Left ventricle myocardium inferior (tissue), 1 donor: ENCODE measurements around the gene RNF149. TPM values are rescaled to one million over a fixed set of nuclear protein-coding genes. Genes with fewer than 3 reads are reported as not detected.
"Not testable (repeated sequence)": the region's sequence is repeated elsewhere in the genome, so short reads cannot be mapped to it uniquely, and the experiment has no call there.

Experiments
- DNase-seq: peaks from one replicate; pipeline ENCODE4 v3.0.0-alpha.2; 2020
- H3K27ac ChIP-seq: fragments of 200-600 bp; replicated peaks from 2 replicates; pipeline ENCODE4 v1.8.0; 2021
- H3K27me3 ChIP-seq: fragments of 200-600 bp; 2 replicates; pipeline ENCODE4 v1.8.0; 2021; ENCODE audit warnings: low read depth
- H3K36me3 ChIP-seq: fragments of 200-600 bp; 2 replicates; pipeline ENCODE4 v1.8.0; 2021
- H3K4me1 ChIP-seq: fragments of 200-600 bp; 2 replicates; pipeline ENCODE4 v1.8.0; 2021
- H3K4me3 ChIP-seq: fragments of 200-600 bp; 2 replicates; pipeline ENCODE4 v1.8.0; 2021; ENCODE audit warnings: mild to moderate bottlenecking, moderate library complexity
- H3K9me3 ChIP-seq: fragments of 200-600 bp; replicated peaks from 2 replicates; pipeline ENCODE4 v1.8.0; 2021
- intact Hi-C: fragments of 100-400 bp; cut with micrococcal nuclease; formaldehyde crosslinking; loops from one replicate; pipeline ENCODE4 v1.11.0; 2022
- total RNA-seq: library from RNA; stranded (reverse); fragmentation: NEBNext Ultra II Directional; extraction: Animal tissue kit (Norgen Biotek cat#: 25700); gene quantifications from one replicate; pipeline ENCODE4 v1.2.1, GENCODE V29; 2021
- TF ChIP-seq, protein P1 (sequence below): fragments of 200-600 bp; IDR thresholded peaks from 2 replicates; pipeline ENCODE4 v1.8.0; 2021; ENCODE audit warnings: antibody characterized with exemption, mild to moderate bottlenecking, borderline replicate concordance
- donor health status: DM: no; HTN: yes; CAD: no; lungs with severe emphysema.

The RNF149 gene
- total RNA-seq, 1 donor from 2014 or later: 12.0 TPM

DNA sequence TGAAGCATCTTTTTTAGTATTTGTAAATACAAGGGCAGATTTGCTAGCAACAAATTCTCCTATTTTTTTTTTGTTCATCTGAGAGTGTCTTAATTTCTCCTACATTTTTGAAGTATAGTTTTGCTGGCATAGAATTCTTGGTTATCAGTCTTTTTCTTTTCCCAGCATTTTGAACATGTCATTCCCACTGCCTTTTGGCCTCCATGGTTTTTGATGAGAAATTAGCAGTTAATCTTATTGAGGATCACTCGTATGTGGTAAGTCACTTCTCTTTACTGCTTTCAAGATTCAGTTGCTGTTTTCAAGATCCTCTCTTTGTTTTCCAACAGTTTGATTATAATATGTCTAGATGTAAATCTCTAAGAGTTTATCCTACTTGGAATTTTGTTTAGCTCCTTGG, 16.9 kb upstream of the RNF149 start:
- no peaks in the 10 kb centered on the region for H3K27me3 ChIP-seq
- intact Hi-C loops: no loop called here
- H3K27ac ChIP-seq: no peak overlapping the region
- no peak overlapping the region for H3K4me3 ChIP-seq
- H3K9me3 ChIP-seq: peaks cover 13% of the 10 kb centered on the region
- no peaks in the 10 kb centered on the region for H3K36me3 ChIP-seq
- no peak for DNase-seq
- TF ChIP-seq, protein P1, sequence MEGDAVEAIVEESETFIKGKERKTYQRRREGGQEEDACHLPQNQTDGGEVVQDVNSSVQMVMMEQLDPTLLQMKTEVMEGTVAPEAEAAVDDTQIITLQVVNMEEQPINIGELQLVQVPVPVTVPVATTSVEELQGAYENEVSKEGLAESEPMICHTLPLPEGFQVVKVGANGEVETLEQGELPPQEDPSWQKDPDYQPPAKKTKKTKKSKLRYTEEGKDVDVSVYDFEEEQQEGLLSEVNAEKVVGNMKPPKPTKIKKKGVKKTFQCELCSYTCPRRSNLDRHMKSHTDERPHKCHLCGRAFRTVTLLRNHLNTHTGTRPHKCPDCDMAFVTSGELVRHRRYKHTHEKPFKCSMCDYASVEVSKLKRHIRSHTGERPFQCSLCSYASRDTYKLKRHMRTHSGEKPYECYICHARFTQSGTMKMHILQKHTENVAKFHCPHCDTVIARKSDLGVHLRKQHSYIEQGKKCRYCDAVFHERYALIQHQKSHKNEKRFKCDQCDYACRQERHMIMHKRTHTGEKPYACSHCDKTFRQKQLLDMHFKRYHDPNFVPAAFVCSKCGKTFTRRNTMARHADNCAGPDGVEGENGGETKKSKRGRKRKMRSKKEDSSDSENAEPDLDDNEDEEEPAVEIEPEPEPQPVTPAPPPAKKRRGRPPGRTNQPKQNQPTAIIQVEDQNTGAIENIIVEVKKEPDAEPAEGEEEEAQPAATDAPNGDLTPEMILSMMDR: no peak
- H3K4me1 ChIP-seq: peaks cover 22% of the 10 kb centered on the region

DNA sequence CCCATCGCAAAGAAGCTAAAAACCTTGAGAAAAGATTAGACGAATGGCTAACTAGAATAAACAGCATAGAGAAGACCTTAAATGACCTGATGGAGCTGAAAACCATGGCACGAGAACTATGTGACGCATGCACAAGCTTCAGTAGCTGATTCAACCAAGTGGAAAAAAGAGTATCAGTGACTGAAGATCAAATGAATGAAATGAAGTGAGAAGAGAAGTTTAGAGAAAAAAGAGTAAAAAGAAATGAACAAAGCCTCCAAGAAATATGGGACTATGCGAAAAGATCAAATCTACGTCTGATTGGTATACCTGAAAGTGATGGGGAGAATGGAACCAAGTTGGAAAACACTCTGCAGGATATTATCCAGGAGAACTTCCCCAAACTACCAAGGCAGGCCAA, 8.1 kb upstream of the RNF149 start:
- H3K36me3 ChIP-seq, intact Hi-C loops, H3K27me3 ChIP-seq, H3K4me3 ChIP-seq, H3K4me1 ChIP-seq, DNase-seq, H3K27ac ChIP-seq, H3K9me3 ChIP-seq: not testable (repeated sequence)

DNA sequence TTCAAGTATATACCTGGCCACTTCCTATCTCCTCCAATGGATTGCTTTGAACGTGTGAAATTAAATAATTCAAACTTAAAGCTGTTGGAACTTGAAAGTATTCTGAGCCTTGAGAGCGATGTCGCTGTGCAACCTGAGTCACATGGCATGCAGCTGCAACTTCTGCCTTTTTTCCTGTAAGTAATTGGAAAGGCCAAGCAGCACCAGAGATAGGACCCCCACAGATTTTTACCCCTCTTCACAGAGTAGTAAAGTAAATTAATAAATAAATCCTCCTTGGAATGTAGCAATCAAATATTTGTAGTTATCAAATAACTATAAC, 3.2 kb upstream of the RNF149 start:
- no peaks in the 10 kb centered on the region for H3K9me3 ChIP-seq
- no peaks in the 10 kb centered on the region for H3K36me3 ChIP-seq
- no peaks in the 10 kb centered on the region for H3K27me3 ChIP-seq
- TF ChIP-seq, protein P1: no peak
- intact Hi-C loops: no loop called here
- DNase-seq: no peak
- H3K4me1 ChIP-seq: peaks cover 23% of the 10 kb centered on the region
- H3K27ac ChIP-seq: no peak overlapping the region
- H3K4me3 ChIP-seq: no peak overlapping the region

DNA sequence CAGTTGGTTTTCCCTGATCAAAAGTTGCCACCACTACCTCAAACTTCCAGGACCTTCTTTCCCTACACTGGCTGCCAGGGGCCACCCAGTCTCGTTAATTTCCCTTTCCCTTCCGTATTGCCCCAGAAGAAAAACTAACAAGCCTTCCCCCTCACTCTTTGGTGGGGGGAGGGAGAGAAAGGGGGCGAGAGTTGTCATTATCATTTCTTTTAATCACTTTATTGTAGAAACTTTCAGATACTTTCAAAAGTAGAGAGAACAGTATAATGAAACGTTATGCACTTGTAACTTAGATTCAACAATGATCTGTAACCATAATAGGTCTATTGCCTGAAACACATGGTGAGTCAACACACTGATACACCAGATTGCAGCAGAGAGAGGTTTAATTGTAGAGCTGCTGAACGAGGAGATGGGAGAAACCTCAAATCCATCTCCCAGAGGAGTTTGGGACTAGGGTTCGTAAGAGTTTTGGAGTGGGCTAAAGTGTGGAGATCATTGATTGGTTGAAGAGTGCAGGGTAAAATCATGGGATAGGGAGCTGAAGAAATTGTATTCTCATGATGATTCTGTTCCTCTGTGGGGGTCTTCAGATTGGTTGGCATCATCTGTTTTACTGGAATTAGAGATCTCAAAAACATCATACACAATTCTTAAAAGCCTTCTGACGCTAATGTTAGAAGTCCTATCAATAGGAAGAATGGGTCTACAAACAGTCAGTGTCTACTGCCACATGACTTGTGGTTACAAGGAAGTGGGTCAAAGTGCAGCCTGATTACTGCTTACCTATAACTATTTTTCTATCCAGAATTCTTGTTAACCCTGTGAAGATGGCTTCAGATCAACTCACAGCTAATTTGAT, 2.6 kb upstream of the RNF149 start:
- Histone ChIP-seq H3K4me3 (no peak overlapping the region), H3K27me3 (no peaks in the 10 kb centered on the region), H3K27ac (no peak overlapping the region), H3K4me1 (peaks cover 29% of the 10 kb centered on the region), H3K36me3 (no peaks in the 10 kb centered on the region), H3K9me3 (no peaks in the 10 kb centered on the region)
- intact Hi-C loops: no loop called here
- no peak for DNase-seq
- TF ChIP-seq, protein P1: no peak

DNA sequence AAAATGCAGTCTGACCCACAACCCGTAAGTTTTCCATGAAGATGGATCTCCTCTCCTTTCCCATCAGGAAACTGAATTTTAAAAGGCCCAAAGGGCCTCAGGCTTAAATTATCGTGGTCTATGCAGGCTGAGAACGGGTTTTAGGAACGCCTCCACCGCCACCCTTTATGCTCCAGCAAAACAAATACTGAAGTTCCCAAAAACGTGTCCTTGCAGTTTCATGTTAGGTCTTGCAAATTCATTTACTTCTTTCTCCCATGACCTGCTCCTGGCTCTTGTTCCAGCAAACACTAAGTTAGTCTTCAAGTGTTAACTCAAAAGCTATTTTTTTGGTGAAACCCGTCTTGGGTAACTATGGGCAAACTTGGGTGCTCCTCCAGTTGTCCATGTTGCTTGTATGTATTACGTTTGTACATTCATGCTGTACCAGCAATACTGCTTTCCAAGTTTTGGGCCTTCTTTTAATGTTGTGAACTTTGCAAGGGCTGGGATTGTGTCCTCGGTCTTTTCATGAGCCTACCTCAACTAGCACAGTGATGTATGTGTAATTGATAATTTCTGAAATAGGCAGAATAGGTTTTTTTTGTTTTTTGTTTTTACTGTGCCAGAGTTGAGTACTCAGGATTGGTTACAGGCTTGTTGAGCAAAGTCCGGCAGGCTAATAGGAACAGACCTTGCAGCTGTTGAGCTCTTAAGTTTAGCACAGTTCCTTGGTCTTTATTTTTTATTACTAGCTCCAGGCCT, 1.8 kb upstream of the RNF149 start:
- Histone ChIP-seq H3K27me3 (no peaks in the 10 kb centered on the region), H3K9me3 (no peaks in the 10 kb centered on the region), H3K36me3 (no peaks in the 10 kb centered on the region), H3K4me3 (no peak overlapping the region), H3K27ac (peak overlapping the region; percentile 92), H3K4me1 (peaks cover 37% of the 10 kb centered on the region)
- TF ChIP-seq, protein P1: no peak
- no peak for DNase-seq
- intact Hi-C loops: no loop called here

DNA sequence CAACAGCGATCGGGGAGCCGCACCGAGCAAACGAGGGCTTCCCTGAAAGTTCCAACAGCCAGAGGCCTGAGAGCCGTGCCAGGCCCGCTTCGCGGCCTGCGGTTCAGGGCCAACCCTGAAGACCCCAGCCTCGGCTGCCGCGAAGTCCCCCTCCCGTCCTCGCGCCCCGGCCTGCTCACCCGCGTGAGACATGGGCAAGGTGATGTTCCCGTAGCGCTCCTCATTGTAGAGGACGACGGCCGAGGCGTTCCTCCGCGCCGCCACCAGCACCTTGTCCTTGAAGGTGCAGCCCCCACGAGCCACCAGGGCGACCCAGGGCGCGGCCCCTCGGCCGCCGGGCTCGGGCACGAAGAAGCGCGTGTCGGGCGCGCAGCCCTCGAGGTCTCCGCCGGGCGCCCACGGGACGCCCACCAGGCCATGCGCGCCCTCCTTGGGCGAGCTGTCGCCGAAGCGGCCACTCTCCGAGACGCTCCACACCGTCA, 510 bp downstream of the RNF149 start:
- Histone ChIP-seq H3K36me3 (no peaks in the 10 kb centered on the region), H3K4me1 (peaks cover 60% of the 10 kb centered on the region), H3K9me3 (no peaks in the 10 kb centered on the region), H3K27me3 (no peaks in the 10 kb centered on the region), H3K27ac (peak overlapping the region; percentile 92), H3K4me3 (peak overlapping the region; percentile 96)
- DNase-seq: no peak
- TF ChIP-seq, protein P1: no peak
- intact Hi-C loops: no loop called here
